GM12878 (cell line): ENCODE results near the gene TEX22. TPM values are rescaled to one million over a fixed set of nuclear protein-coding genes. Genes with fewer than 3 reads are reported as not detected.

ENCODE experiments used
- ATAC-seq: fragments of 200-7000 bp; cut with Tn5 transposase; 3 replicates; pipeline ENCODE4 v1.9.1; 2020; ENCODE audit warnings: mild to moderate bottlenecking, moderate library complexity
- BruUV-seq: library from RNA; stranded (reverse); fragments of 400-500 nt; replicated peaks from 2 replicates; lab custom pipeline; 2021; lab: Mats Ljungman, UMichigan
- CTCF ChIA-PET: fragments of 300-600 bp; sonication (Branson Sonifier 250); formaldehyde crosslinking; extraction: SDS; loops from one replicate; lab custom pipeline; 2021; ENCODE audit warnings: inconsistent platforms; lab: Yijun Ruan, JAX
- POLR2A ChIA-PET: fragments of 350-600 bp; formaldehyde crosslinking; extraction: SDS; loops from one replicate; lab custom pipeline; 2021; ENCODE audit warnings: inconsistent platforms; lab: Charles Lee
- RAD21 ChIA-PET: fragments of 300-600 bp; sonication (Branson Sonifier 250); formaldehyde crosslinking; loops from one replicate; lab custom pipeline; 2023; ENCODE audit warnings: antibody characterized with exemption; ENCODE audit not compliant: unreplicated experiment; lab: Charles Lee
- SMC1A ChIA-PET: fragments of 300-600 bp; sonication (Branson Sonifier 250); formaldehyde crosslinking; loops from one replicate; lab custom pipeline; 2023; ENCODE audit not compliant: unreplicated experiment, uncharacterized antibody; lab: Charles Lee
- DNase-seq: peaks from one replicate; pipeline ENCODE4 v3.0.0-alpha.2; 2011; ENCODE audit warnings: low read depth, low spot score
- FAIRE-seq: peaks from 3 replicates; lab custom pipeline; 2011; peaks lifted over from hg19 to GRCh38; lab: Jason Lieb, UNC
- H2AFZ ChIP-seq: 2 replicates; pipeline ENCODE4 v1.6.0; 2011; ENCODE audit warnings: low read depth, low read length, control low read depth; ENCODE audit not compliant: control insufficient read depth
- H3K27ac ChIP-seq: 2 replicates; pipeline ENCODE4 v1.5.1; 2011; ENCODE audit warnings: control low read depth; ENCODE audit not compliant: control insufficient read depth, insufficient read depth
- H3K27me3 ChIP-seq, 2 experiments: replicated peaks in 1 of 2; 2 replicates each; pipeline versions ENCODE4 v1.6.0 to v1.6.1; 2011; ENCODE audit warnings: low read length in 1 of 2; ENCODE audit not compliant: control insufficient read depth in 2 of 2, insufficient read depth in 2 of 2
- H3K36me3 ChIP-seq, 2 experiments: 2 replicates each; pipeline ENCODE4 v1.5.1; 2011; ENCODE audit warnings: low read length in 1 of 2; ENCODE audit not compliant: control insufficient read depth in 2 of 2, insufficient read depth in 2 of 2
- H3K4me1 ChIP-seq: 2 replicates; pipeline ENCODE4 v1.6.1; 2011; ENCODE audit warnings: mild to moderate bottlenecking, low read length, moderate library complexity, mixed read lengths; ENCODE audit not compliant: control insufficient read depth, insufficient read depth
- H3K4me2 ChIP-seq: 2 replicates; pipeline ENCODE4 v1.6.0; 2011; ENCODE audit warnings: control low read depth; ENCODE audit not compliant: control insufficient read depth, insufficient read depth
- H3K4me3 ChIP-seq: fragments of 200-600 bp; sonication (generic); 2 replicates; pipeline ENCODE4 v1.5.1; 2016
- H3K79me2 ChIP-seq: 2 replicates; pipeline ENCODE4 v1.6.0; 2011; ENCODE audit warnings: low read length; ENCODE audit not compliant: control insufficient read depth, insufficient read depth
- H3K9ac ChIP-seq: 2 replicates; pipeline ENCODE4 v1.8.0; 2011; ENCODE audit warnings: low read length, control low read depth, mixed read lengths; ENCODE audit not compliant: control insufficient read depth, insufficient read depth
- H3K9me3 ChIP-seq: replicated peaks from 3 replicates; pipeline ENCODE4 v1.5.1; 2011; ENCODE audit warnings: mild to moderate bottlenecking, low read length; ENCODE audit not compliant: control insufficient read depth, insufficient read depth
- H4K20me1 ChIP-seq: 2 replicates; pipeline ENCODE4 v1.6.0; 2011; ENCODE audit not compliant: control insufficient read depth, insufficient read depth
- CUX1 ChIP-seq: IDR thresholded peaks from 2 replicates; pipeline ENCODE4 v1.6.1; 2012; ENCODE audit warnings: improper control_type of control experiment, low read depth, low read length; ENCODE audit not compliant: insufficient replicate concordance
- JUND ChIP-seq: IDR thresholded peaks from 2 replicates; pipeline ENCODE4 v1.6.1; 2012; ENCODE audit warnings: low read depth, mild to moderate bottlenecking, low read length, improper control_type of control experiment, moderate library complexity
- POLR2AphosphoS5 ChIP-seq: IDR thresholded peaks from 2 replicates; pipeline ENCODE4 v1.6.1; 2011; ENCODE audit warnings: mild to moderate bottlenecking, low read length, inconsistent platforms
- SRF ChIP-seq, 2 experiments: IDR thresholded peaks; 2 replicates each; pipeline ENCODE4 v1.6.1; 2011; ENCODE audit warnings: low read depth in 2 of 2, low read length in 2 of 2, mild to moderate bottlenecking in 1 of 2, moderate library complexity in 1 of 2
- TCF12 ChIP-seq: IDR thresholded peaks from 2 replicates; pipeline ENCODE4 v1.6.1; 2011; ENCODE audit warnings: low read depth, mild to moderate bottlenecking, low read length
- TCF7 ChIP-seq: IDR thresholded peaks from 2 replicates; pipeline ENCODE4 v1.6.1; 2014; ENCODE audit warnings: antibody characterized with exemption, borderline replicate concordance
- WGBS: methylation state at CpG from one replicate; pipeline ENCODE4 v1.1.6; 2016; ENCODE audit warnings: low lambda C conversion rate; ENCODE audit not compliant: insufficient replicate concordance, insufficient coverage; ENCODE audit errors: missing lambda C conversion rate; 5-methylcytosine and 5-hydroxymethylcytosine counted together
- in situ Hi-C: fragments of 300-500 bp; cut with MboI; formaldehyde crosslinking; loops from 9 replicates; pipeline ENCODE4 v1.14.3; 2018; ENCODE audit warnings: mixed read lengths
- intact Hi-C: fragments of 100-400 bp; cut with micrococcal nuclease; formaldehyde crosslinking; loops from one replicate; pipeline ENCODE4 v1.14.2; 2022; ENCODE audit not compliant: unreplicated experiment
- polyA plus RNA-seq, 11 experiments: library from polyadenylated mRNA; depleted of rRNA in 4 of 11; unstranded in 6 of 11; stranded (reverse) in 5 of 11; fragments of >200 nt; fragmentation: Nextera tagmentation in 4 of 11; fragmentation: Illumina TruSeq in 1 of 11; extraction: Ambion mirVana in 4 of 11; extraction: Trizol in 1 of 11; gene quantifications; 1 replicate in 1 of 11; 2 replicates in 10 of 11; pipeline versions ENCODE4 v1.2.1 to v1.2.3, GENCODE V29; 2011 to 2016; ENCODE audit warnings: inconsistent platforms in 2 of 11, missing spikeins in 2 of 11, low read depth in 1 of 11
- total RNA-seq, 4 experiments: library from RNA; depleted of rRNA in 3 of 4; stranded (reverse); fragments of >200 nt in 3 of 4; fragmentation: Illumina TruSeq in 1 of 4; extraction: Trizol in 1 of 4; gene quantifications; 2 replicates each; pipeline versions ENCODE4 v1.2.1 to v1.2.3, GENCODE V29; 2013 to 2021
- TF ChIP-seq, protein P1 (sequence below): fragments of 450-650 bp; conservative IDR thresholded peaks from 2 replicates; pipeline ENCODE4 v1.6.1; 2017; ENCODE audit warnings: mild to moderate bottlenecking, moderate library complexity

The TEX22 gene
- total and polyA plus RNA-seq, 10 of the 15 experiments (the other 5 are each of a cell fraction or from before 2014, with no cell fraction given): 0.02 to 4.0 (median 0.63) TPM; not detected in 1

- ChIA-PET RAD21 (no interaction called here), CTCF (no interaction called here), SMC1A (no interaction called here), POLR2A (no interaction called here)
- ATAC-seq (no peak), FAIRE-seq (no peak), DNase-seq (no peak)
- no peak overlapping the region for H3K4me2 ChIP-seq
- peaks cover under 1% of the 10 kb centered on the region; the same call in 1 of the 2 replicates for H3K4me1 ChIP-seq
- H3K9ac ChIP-seq: no peak overlapping the region
- in situ Hi-C loops (no loop called here), intact Hi-C loops (no loop called here)
- 96% methylated on average over 10 of the region's 10 CpGs for WGBS
- BruUV-seq: no TSS peak
- no peaks in the 10 kb centered on the region for H3K27me3 ChIP-seq
- TF ChIP-seq TCF12 (no peak), CUX1 (no peak), POLR2AphosphoS5 (no peak), SRF (IDR thresholded peaks at IDR 0.05; ENCODE audit: low read depth in 2 of 2, low read length in 2 of 2) (no peak), JUND (no peak), TCF7 (no peak)
- TF ChIP-seq, protein P1, sequence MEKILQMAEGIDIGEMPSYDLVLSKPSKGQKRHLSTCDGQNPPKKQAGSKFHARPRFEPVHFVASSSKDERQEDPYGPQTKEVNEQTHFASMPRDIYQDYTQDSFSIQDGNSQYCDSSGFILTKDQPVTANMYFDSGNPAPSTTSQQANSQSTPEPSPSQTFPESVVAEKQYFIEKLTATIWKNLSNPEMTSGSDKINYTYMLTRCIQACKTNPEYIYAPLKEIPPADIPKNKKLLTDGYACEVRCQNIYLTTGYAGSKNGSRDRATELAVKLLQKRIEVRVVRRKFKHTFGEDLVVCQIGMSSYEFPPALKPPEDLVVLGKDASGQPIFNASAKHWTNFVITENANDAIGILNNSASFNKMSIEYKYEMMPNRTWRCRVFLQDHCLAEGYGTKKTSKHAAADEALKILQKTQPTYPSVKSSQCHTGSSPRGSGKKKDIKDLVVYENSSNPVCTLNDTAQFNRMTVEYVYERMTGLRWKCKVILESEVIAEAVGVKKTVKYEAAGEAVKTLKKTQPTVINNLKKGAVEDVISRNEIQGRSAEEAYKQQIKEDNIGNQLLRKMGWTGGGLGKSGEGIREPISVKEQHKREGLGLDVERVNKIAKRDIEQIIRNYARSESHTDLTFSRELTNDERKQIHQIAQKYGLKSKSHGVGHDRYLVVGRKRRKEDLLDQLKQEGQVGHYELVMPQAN: no peak
- no peak overlapping the region for H3K4me3 ChIP-seq
- H3K36me3 ChIP-seq: peaks cover 4 to 8% of the 10 kb centered on the region in 2 experiments; a peak in 3 of 4 replicates
- H2AFZ ChIP-seq: no peak overlapping the region
- H3K27ac ChIP-seq: no peak overlapping the region
- H3K79me2 ChIP-seq: peaks cover 39% of the 10 kb centered on the region
- no peaks in the 10 kb centered on the region; the same call in 2 of the 3 replicates for H3K9me3 ChIP-seq
- no peaks in the 10 kb centered on the region; the same call in 1 of the 2 replicates for H4K20me1 ChIP-seq
These were observed 29.1 kb downstream of the TEX22 start for GRCh38 chr14:105427412-105427811.
